GM18499 (cell line): ENCODE results near the gene PITRM1.

Experiments
- ATAC-seq: cut with Tn5 transposase; IDR thresholded peaks from one replicate; pipeline ENCODE4 v1.9.1; 2021; ENCODE audit warnings: moderate number of reproducible peaks; ENCODE audit not compliant: insufficient read depth, unreplicated experiment

PITRM1 gene

DNA sequence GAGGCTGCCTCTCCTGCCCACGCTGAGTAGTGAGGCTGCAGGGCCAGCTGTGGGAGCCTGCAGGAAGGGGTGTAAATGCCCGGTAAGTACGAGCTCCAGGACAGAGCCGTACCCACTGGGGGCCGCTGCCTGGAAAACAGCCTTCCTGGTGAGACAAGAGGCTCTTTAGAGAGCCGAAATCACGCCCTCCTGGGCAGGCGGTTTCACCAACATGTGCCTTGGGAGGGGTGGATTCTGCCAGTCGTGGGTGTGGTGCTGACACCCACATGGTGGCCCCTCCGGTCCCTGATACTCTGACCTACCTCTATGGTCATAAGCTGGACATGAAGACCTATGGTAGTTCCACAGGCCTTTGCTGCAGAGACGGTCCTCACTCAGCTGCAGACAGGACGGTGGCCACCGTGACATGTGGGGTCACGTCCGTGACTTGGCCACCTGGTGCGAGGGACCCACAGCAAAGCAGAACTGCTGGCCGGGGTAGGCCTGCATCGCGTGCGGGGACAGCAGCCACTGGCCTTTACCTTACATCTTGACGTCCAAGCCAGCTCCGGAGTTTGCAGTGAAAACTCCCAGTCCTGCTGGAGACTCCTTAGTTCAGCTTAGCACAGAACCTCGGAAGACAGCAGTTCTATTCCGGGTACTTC lies 46.9 kb downstream of the PITRM1 start:
- no peak for ATAC-seq

DNA sequence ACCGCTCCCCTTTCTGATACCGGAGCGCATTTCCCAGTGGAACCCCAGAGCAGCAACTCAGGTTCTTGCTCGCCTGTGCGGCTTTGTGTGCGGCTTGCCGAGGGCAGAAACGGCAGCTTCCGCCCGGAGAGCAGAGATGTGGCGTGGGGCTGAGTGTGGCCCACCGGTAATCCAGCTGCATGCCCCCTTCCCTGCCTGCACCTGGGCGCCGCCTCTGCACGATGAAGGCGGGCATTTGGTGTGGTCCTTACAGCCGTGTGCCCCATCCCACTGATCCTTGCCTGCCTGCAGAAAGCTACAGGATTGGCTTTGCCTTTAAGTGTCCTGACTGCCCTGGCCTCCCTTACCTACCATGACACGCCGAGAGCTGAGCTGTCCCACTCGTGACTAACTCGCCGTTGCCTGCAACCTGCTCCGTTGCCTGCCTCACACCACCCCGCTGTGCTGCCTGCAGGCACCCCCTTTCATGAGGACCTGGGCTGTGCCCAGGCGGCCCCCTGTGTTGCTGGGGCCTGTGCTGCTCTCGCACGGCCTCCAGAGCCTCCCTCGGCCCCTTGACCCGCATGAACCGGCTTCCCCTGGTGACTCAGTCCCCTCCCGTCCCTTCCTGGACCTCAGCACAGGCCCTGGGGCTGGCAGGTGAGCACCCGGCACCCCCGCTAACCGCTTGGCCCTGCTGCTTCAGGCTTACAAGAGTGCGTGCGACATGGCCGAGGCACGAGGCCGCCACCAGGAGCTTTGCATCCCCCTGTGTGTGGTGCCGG lies 48.0 kb downstream of the PITRM1 start:
- ATAC-seq = no peak

DNA sequence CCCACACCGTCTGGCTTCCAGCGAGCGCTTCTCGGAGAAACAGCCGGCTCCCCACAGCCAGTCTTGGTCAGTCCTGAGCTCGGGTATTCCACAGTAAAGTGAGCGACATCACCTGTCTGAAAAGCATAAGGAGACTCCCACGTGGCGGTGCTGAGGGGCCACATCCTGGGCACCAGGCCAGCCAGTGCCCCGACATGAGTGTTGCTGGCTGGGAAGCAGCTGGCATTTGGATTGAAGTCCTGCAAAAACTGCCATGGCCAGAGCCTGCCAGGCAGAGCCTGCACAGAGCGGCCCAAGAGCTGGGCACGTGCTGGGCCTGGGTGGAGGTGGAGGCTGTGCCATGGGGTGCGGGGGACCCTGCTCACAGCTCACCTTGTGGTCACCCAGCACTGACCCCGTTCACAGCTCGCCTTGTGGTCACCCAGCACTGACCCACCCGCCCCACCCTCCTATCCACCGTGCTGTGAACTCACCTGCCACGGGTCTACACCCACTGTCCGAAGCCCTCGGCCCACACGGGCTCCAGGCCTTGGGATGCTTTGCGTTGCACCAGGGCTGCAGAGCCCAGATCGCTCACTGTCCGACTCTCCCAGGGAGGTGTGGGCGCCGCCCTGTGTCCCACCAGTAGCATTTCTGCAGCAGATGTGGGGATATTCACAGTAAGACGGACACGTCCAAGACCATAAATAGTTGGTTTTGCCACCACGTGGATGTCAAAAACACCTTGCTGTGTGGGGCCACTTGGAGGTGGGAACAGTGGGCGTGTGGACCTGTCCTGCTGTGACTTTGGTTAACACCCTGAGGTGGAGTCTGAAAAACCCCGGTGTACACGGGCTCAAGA lies 48.8 kb downstream of the PITRM1 start:
- ATAC-seq = no peak

DNA sequence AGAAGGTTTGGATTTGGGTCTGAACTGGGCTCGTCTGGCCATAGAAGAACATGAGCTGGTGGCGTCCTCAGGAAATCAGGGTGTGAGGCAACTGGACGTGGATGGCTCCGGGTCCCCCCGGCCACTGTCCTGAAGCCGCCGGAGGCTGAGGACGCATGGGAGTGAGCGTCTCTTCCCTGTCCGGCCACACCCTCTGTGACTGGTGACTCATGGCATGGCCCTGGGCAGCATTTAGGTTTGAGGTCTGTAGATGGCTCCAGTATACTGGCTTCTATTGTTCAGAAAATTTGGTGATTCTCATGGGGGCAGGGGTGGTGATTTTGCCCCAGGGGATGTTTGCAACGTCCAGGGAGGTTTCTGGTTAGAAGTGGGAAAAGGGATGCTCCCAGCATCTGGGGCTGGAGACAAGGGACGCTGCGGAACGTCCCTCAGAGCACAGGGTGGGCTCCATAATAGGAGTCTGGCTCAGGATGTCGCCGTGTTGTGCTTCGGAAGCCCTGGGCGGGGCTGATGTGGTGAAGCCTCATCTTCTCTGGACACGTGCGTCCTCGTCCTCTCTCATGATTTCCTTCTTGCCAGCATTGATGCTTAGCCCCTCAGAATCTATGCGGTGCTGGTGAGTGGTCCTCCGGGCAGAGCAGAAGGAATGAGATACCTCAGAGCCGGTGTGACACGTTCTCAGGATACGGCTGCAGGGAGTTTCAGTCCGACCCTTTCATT lies 49.9 kb downstream of the PITRM1 start:
- no peak for ATAC-seq

GRCh38 chr10:3122034-3122433 lies 50.5 kb downstream of the PITRM1 start:
- no peak for ATAC-seq

- no peak for ATAC-seq
Measured at GRCh38 chr10:3119796-3120459, 52.7 kb downstream of the PITRM1 start.

DNA sequence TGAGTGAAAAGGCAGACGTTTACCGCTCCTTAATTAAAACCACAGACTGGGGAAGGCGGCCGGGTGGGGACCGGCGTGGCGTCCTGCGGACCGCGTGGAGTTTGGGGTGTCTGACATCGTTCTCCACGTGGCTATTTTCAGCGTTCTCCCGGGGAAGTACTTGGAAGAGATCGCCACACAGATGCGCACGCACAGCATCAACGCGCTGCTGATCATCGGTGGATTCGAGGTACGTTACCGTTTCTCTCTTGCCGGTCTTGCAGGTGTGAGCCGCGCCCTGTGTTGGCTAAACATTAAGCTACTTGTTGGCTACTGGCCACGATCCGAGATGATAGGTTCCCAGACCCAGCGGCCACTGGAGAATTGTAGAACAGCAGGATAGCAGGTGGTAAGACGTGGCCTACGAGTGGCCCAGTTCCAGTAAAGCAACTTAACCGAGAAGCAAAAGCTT lies 53.9 kb downstream of the PITRM1 start:
- no peak for ATAC-seq

DNA sequence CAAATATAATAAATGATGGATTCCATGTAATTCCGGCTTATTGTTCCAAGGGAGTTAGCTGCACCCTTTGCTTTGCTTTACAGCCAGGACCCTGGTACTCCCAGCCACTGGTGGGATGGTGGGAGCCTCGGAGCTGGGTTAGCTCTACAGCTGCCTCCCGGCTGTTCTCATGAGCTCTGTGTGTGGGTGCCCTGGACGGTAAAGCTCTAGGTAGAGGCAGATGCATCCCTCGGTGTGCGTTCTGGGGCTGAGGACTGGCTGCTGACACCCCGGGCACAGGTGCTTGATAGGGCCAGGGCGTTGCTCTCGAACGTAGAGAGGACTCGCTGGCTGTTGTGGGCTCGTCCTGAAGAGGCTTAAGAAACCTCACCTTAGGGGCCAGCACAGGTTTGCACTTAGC lies 55.1 kb downstream of the PITRM1 start:
- no peak for ATAC-seq

- ATAC-seq = no peak
Measured at GRCh38 chr10:3116508-3117100, 56.0 kb downstream of the PITRM1 start.

DNA sequence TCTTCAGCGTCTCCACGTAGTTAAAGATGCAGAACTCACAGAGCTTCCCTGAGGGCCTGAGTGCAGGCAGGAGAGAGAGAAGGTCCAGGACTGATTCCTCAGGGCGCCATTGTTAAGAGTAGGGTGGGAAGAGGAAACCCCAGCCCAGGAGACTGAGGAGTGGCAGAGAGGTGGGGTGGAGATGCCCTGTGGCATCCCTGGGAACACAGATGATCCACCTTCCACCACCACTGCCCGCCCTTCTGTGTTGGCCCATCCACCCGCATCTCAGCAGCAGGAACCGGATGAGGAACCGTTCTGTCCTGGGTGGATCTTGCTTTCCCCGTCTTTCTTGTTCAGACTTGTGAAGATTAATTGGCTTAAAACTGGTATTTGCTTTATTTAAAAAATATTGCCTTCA lies 56.9 kb downstream of the PITRM1 start:
- no peak for ATAC-seq

DNA sequence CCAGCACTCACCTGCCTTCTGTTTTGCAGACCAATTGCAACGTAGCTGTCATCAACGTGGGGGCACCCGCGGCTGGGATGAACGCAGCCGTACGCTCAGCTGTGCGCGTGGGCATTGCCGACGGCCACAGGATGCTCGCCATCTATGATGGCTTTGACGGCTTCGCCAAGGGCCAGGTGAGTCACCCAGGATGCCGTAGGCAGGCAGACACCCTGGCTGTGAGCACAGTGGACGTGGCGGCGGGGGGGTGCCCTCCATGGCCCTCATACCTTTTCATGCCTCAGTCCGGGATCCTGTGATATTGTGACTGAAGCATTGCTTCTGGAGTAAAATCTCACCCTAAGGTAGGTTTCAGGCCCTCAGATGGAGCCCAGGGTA lies 59.2 kb downstream of the PITRM1 start:
- ATAC-seq = no peak

DNA sequence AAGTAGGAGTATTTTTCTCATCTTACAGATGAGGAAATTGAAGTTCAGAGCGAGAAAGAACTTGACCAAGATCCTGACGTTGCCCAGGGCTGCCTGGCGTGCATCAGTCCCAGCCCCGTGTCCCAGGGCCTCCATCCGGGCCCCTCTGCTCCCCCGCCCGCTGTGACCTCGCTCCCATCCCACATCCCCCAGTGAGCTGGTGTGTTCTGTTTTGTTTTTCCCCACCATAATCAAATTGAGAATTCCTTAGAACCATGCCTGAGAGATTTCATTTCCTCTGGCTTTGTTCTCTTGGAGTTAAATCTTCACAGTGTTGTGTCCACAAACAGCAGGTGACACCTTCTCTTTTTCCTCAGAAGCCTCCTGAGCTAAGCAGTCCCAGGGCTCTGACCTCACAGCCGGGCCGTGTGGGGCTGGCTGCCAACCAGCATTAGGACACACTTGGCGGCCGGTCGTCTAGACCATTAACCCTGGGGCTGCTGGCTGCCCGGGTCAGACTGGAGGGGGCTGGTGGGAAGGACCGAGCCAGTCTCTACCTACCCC lies 60.9 kb downstream of the PITRM1 start:
- ATAC-seq = no peak

GRCh38 chr10:3110782-3111620 lies 61.6 kb downstream of the PITRM1 start:
- no peak for ATAC-seq

- no peak for ATAC-seq
Measured at GRCh38 chr10:3109633-3110032, 62.9 kb downstream of the PITRM1 start.

GRCh38 chr10:3109196-3109595 lies 63.4 kb downstream of the PITRM1 start:
- no peak for ATAC-seq

- ATAC-seq = no peak
Measured at GRCh38 chr10:3108575-3109105, 63.9 kb downstream of the PITRM1 start.

GRCh38 chr10:3108033-3108432 lies 64.5 kb downstream of the PITRM1 start:
- no peak for ATAC-seq

- no peak for ATAC-seq
Measured at GRCh38 chr10:3107426-3107961, 65.1 kb downstream of the PITRM1 start.
